ENCODE measurements around the gene TAGLN3. TPM values are rescaled to one million over a fixed set of nuclear protein-coding genes. Genes with fewer than 3 reads are reported as not detected.
"Not testable (repeated sequence)": the region's sequence is repeated elsewhere in the genome, so short reads cannot be mapped to it uniquely, and the experiment has no call there.

The TAGLN3 gene
- total RNA-seq, 2 donors from 2014 or later = 3.2 TPM; not detected in 1

DNA sequence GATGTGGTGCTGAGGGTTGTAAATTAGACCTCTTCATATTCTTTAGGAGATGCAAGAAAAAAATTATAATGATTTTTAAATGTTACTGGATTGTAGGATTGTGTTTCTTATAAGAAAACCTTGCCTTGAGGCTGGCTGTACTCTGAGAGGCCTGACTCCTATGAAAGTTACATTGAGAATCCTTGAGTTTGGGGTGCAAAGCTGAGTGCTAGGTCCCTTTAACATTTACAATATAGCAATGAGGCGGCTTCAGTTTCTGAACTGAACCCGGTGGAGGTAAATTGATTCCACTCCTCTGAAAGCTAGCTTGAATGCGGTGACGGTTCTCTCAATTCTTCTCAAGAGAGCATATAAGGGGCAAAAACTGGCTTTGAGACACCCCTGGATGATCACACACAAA, 35.7 kb downstream of the TAGLN3 start, which contains the start of gene TMPRSS7:
TMPRSS7 (plus strand) TSS at position 301 of the 400 bp plus-strand sequence. CDS start 110 bp downstream, outside the sequence.
- intact Hi-C loops (cut with DNase I) = no loop called here
- TF ChIP-seq POLR2AphosphoS5 (IDR thresholded peaks at IDR 0.05) (no peak), POLR2A (IDR thresholded peaks at IDR 0.05) (no peak)
- TF ChIP-seq, protein P1, sequence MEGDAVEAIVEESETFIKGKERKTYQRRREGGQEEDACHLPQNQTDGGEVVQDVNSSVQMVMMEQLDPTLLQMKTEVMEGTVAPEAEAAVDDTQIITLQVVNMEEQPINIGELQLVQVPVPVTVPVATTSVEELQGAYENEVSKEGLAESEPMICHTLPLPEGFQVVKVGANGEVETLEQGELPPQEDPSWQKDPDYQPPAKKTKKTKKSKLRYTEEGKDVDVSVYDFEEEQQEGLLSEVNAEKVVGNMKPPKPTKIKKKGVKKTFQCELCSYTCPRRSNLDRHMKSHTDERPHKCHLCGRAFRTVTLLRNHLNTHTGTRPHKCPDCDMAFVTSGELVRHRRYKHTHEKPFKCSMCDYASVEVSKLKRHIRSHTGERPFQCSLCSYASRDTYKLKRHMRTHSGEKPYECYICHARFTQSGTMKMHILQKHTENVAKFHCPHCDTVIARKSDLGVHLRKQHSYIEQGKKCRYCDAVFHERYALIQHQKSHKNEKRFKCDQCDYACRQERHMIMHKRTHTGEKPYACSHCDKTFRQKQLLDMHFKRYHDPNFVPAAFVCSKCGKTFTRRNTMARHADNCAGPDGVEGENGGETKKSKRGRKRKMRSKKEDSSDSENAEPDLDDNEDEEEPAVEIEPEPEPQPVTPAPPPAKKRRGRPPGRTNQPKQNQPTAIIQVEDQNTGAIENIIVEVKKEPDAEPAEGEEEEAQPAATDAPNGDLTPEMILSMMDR (IDR thresholded peaks at IDR 0.05) = no peak
- DNase-seq (ENCODE audit: low spot score) = no peak
- Histone ChIP-seq H3K4me3 (no peak within 1 kb of the TSS), H3K36me3 (no peaks in the 10 kb centered on the region), H3K9me3 (no peaks in the 10 kb centered on the region), H3K27me3 (replicated peaks; ENCODE audit: insufficient read depth) (no peaks in the 10 kb centered on the region), H3K4me1 (replicated peaks) (no peaks in the 10 kb centered on the region), H3K27ac (no peak within 1 kb of the TSS)
- WGBS = 95% methylated on average over 4 of the region's 4 CpGs

DNA sequence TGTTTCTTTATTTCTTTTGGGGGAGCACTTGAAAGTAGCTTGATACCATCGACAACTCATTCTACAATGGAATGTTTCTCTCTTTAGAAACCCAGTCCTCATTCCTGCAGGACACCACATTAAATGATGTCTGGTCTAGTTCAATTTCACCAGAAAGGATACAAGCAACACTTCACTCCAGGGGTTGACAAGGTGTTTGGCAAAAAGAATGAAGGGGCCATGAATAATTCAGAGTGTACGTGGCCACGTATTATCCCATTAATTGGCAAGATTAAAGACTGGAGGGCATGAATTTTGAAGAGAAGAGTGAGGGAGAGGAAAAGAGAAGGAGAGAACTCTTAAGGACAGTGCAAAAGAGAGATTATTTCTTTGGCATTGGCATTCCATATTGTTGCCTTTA, 36.5 kb downstream of the TAGLN3 start:
- TF ChIP-seq POLR2AphosphoS5 (IDR thresholded peaks at IDR 0.05) (no peak), POLR2A (IDR thresholded peaks at IDR 0.05) (no peak)
- TF ChIP-seq, protein P1 (IDR thresholded peaks at IDR 0.05) = no peak
- 64% methylated on average over 3 of the region's 3 CpGs for WGBS
- H3K27me3 ChIP-seq (replicated peaks; ENCODE audit: insufficient read depth) = no peaks in the 10 kb centered on the region
- intact Hi-C loops (cut with DNase I) = no loop called here
- H3K9me3 ChIP-seq = no peaks in the 10 kb centered on the region
- no peaks in the 10 kb centered on the region for H3K4me1 ChIP-seq (replicated peaks)
- no peak overlapping the region for H3K27ac ChIP-seq
- no peak for DNase-seq (ENCODE audit: low spot score)
- H3K4me3 ChIP-seq = no peak overlapping the region
- H3K36me3 ChIP-seq = no peaks in the 10 kb centered on the region

DNA sequence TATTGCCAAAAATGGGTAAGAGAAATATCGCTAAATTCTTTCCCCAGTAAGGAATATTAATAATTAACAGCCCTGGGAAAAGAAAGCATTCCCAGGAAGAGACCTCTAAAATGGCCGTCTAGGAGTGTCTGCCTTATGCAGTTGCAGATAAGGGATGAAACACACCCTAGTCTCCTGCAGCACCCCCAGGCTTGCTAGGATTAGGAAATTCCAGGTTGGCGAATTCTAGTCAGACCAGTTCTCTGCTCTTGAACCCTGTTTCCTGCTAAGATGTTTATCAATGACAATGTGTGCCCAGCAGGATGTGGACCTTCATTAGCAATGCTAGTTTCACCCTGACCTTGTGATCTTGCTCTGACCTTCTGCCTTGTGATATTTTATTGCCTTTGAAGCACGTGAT, 38.5 kb downstream of the TAGLN3 start:
- H3K4me3 ChIP-seq; H3K36me3 ChIP-seq; DNase-seq (ENCODE audit: low spot score); intact Hi-C loops (cut with DNase I); H3K4me1 ChIP-seq (replicated peaks); H3K27ac ChIP-seq; H3K27me3 ChIP-seq (replicated peaks; ENCODE audit: insufficient read depth); H3K9me3 ChIP-seq: not testable (repeated sequence)
- 65% methylated on average over 4 of the region's 4 CpGs for WGBS

DNA sequence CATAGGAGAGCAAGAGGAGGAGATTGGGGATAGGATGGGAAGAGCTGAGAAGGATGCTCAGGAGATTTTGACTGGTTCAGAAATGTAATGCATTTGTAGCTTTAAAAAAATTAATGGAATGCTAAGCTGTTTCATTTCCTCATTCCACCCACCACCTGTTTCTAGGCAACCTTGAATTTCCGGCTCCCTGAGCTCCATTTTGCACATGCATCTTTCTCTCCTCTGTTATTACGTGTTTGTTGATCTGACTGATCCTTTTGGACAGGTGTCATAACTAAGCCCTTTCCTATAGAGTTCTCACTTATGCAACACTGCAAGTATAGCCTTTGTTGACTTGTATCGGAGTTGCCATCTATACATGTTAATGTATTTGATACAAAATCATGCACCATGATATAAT, 40.1 kb downstream of the TAGLN3 start:
- H3K27ac ChIP-seq = no peak overlapping the region
- no peaks in the 10 kb centered on the region for H3K4me1 ChIP-seq (replicated peaks)
- no peak overlapping the region for H3K4me3 ChIP-seq
- H3K9me3 ChIP-seq = no peaks in the 10 kb centered on the region
- DNase-seq (ENCODE audit: low spot score) = no peak
- TF ChIP-seq POLR2AphosphoS5 (IDR thresholded peaks at IDR 0.05) = no peak
- TF ChIP-seq POLR2A (IDR thresholded peaks at IDR 0.05) = no peak
- TF ChIP-seq, protein P1 (IDR thresholded peaks at IDR 0.05) = no peak
- intact Hi-C loops (cut with DNase I) = no loop called here
- H3K27me3 ChIP-seq (replicated peaks; ENCODE audit: insufficient read depth) = no peaks in the 10 kb centered on the region
- no peaks in the 10 kb centered on the region for H3K36me3 ChIP-seq
- WGBS = 64% methylated on average over 3 of the region's 3 CpGs

DNA sequence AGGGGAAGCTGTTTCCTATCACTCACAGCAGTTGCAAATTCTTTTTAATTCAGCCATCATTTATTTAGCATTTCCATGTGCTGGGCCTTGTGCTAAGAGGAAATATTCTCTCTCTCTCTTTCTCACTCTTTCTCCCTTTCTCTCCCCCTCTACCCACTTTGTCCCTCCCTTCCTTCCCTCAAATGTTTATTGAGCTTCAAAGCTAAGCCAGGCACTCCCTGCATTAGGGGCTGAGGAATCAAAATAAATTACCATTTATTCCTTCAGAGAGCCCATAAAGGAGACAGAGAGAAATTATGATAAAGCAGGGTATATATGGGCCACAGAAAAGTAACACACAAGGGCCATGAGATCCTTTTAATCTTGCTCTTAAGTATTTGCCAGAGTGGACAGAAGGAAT, 42.6 kb downstream of the TAGLN3 start:
- Histone ChIP-seq H3K9me3 (no peaks in the 10 kb centered on the region), H3K27ac (no peak overlapping the region), H3K4me3 (no peak overlapping the region), H3K4me1 (replicated peaks) (no peaks in the 10 kb centered on the region), H3K36me3 (no peaks in the 10 kb centered on the region), H3K27me3 (replicated peaks; ENCODE audit: insufficient read depth) (no peaks in the 10 kb centered on the region)
- TF ChIP-seq POLR2A (IDR thresholded peaks at IDR 0.05) = no peak
- TF ChIP-seq POLR2AphosphoS5 (IDR thresholded peaks at IDR 0.05) = no peak
- TF ChIP-seq, protein P1 (IDR thresholded peaks at IDR 0.05) = no peak
- DNase-seq (ENCODE audit: low spot score) = no peak
- intact Hi-C loops (cut with DNase I) = loop anchor here (5.0 kb wide), 1 partner anchor 374 kb away; no protein-coding TSS in a partner anchor
